HG02642 (cell line): ENCODE data around the gene SSX2IP.
"Not testable (repeated sequence)": the region's sequence is repeated elsewhere in the genome, so short reads cannot be mapped to it uniquely, and the experiment has no call there.

Experiments
- ATAC-seq: cut with Tn5 transposase; IDR thresholded peaks from one replicate; pipeline ENCODE4 v1.9.1; 2021; ENCODE audit warnings: mild to moderate bottlenecking; ENCODE audit not compliant: unreplicated experiment, poor library complexity

Gene SSX2IP

DNA sequence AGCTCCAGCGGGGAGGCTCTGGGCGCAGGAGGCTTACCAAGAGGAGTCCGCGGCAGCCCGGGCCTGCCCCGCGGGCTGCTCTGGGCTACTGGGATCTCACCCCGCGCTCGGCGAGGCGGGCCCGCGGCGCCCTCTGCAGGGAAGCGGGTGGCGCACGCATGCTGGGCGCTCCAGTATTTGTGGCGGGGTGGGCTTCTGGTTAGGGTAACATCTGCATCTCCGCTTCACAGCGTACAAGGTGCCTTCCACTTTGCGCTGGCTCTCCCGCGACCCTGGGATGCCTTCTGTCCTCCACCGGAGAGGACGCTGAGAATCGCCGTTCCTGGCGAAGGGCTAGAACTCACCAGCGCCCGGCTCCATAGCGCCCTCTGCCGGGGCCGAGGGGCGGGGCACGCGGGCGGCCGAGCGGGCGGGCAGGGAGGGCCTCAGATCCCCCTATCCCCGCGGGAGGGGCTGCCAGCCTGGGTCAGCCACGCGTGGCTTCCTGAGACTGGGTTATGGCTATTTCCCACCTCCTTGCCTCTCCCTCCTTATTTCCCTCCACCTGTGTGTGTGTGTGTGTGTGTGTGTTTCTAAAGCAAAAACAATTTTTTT is 69.4 kb downstream of the SSX2IP start:
- ATAC-seq = peak; percentile 97

DNA sequence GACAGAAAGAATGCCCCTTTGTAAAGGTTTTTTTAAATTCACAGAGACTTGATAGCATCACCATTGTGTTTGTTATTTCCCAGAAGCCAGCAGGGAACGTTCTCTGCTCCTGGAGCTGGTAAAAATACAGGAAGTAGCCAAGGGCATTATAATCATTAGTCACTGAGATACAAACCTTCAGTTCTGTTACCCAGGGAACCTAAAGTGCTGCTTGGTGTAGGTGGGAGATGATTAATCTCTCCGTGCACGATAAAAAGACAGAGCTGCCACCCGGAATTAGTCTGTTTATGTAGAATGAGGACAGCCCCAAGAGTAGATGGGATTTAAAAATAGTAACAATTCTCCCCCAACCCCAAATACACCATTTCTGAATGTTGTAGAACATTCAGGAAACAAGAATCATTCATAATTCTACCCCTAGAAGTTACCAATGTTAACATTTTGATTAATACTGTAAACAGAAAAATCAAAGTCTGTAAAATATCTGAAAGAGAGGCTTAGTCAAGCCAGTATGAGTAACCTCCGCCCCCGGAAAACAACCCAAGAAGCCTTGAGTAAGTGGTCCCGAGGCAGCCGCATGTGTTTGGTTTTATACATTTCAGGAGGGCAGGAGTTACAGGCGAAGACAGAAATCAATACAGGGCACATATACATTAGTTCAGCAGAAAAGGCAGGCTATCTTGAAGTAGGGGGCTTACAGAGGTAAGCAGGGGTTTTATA is 70.7 kb downstream of the SSX2IP start:
- ATAC-seq = no peak

DNA sequence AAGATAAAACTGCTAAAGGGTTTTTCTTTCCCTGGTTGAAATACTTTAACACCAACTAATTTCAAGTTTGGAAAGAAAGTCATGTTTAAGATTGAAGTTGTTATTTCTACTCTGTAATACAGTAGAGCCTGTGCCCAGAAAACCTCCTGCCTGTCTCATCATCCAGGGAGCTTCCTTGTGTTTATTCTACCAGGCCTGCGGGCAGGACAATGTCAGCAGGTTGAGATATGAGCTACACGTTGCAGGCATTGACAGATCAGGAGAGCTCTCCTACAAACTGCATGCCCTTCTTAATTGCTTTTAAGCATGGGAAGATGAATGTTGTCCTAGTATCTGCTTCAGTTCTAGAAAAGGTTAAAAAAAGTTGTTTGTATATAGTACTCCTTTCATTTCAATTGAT is 72.9 kb downstream of the SSX2IP start:
- no peak for ATAC-seq

DNA sequence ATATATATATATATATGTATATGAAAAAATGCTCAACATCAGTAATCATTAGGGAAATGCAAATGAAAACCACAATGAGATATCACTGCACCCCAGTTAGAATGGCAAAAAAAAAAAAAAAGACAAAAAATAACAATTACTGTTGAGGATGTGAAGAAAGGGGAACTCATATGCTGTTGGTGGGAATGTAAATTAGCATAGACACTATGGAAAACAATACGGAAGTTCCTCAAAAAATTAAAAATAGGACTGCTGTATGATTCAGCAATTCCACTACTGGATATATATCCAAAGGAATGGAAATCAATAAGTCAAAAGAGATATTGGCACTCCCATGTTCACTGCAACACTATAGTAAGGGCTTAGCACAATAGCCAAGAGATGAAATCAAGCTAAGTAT is 74.5 kb downstream of the SSX2IP start:
- ATAC-seq = no peak

DNA sequence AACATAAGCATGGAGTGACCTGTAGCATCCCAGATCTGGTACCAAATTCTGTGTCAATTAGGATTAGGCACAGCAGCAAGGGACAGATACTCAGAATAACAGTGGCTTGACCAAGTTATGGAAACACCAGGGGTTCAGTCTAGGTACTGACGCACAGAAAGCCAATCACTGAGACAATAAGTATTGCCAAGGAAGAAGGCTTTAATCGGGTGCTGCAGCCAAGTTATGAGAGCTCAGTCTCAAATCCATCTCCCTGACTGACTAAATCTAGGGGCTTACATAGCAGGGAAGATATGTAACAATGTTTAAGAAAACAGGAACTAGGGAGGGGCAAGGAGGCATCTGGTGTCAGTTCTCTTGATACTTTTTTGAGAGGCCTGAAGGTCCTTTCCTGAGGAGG is 76.4 kb downstream of the SSX2IP start:
- ATAC-seq = no peak

DNA sequence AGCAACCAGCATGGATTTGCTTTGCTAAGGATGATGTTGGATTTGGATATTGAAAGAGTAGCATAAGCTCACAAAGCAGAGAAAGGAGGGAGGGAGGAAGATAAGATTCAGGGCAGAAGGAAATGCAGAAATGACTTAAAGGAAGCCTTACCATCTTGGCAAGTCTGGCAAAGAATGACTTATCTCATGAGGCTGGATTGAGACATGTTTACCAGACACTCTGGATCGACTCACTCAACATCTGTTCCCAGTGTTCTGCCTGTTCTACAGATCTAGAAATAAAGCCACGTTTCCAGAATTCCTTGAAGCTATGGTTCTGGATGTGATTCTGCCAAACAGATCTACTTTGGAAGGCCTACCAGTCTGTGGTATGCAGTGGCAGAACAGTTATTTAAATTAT is 77.2 kb downstream of the SSX2IP start:
- ATAC-seq = no peak

DNA sequence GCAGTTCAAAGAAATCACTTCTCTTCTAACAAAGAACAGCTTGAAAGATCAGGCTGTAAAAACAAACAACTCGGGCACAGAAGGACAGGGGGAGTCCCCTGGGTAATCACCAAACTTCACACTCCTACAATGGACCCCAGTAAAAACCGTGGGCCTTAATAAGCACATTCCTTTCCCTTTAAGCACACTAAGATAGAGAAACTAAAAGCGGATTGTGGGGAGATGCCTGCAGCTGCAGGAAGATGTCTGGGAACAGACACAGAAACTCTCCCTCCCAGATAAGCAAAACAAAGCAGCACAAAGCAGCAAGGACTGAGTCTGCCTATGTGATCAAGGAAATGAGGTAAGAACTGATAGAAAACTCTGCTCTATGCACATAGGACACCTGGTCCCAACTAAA is 78.5 kb downstream of the SSX2IP start:
- peak; percentile 52 for ATAC-seq

DNA sequence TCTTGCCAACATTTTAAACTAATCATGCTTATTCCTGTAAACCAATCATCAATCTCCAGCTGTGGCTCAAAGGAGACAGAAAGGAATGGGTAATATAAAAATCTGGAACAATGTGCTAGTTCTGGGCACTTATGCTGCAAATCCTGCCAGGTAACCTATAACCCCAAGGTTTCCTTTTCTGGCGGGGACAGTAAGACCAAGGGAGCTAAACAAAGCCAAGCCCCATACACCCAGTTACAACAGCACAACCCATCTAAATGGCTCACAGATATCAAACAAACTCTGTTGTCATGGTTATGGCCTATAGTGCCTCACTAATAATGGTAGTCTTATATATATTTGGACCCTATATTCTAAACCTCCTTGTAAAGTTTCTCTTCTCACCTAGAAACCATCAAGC is 79.2 kb downstream of the SSX2IP start:
- ATAC-seq = no peak

DNA sequence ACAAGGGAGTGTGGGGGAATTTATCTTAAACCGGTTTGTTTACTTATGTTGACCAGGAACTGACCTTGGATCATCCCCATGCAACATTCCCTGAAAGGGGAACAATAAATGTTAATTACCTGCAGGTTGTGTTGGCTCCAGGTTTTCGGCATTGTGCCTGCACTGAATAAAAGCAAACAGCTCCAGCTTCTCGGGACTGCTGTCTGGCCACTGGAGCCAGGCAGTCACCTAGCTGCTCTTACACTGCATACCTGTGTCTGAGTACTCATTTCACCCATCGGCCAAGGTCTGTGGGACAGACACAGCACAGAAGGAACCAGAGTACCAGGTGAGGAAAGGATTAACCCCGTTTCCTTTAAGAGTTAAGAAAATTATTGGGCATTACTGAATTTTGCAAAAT is 83.3 kb downstream of the SSX2IP start:
- ATAC-seq = no peak

DNA sequence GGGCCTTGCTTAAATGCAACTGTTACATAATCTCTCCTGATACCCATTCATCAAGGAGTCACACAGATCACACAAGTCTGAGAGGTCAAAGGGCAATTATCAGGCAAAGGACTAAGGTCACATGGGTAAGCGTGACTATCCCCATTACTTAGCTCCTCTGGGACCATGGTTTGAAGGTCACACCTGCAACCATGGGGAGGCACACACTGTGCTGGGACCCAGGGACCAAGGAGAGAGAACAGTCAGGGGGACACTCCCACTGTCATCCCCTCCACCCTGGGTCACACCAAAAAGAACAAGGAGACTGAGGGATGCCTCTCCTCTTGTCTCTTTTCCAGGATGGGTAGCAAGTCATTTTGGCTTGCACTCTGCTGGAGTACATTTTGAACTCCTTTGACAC is 85.1 kb downstream of the SSX2IP start:
- ATAC-seq = no peak

DNA sequence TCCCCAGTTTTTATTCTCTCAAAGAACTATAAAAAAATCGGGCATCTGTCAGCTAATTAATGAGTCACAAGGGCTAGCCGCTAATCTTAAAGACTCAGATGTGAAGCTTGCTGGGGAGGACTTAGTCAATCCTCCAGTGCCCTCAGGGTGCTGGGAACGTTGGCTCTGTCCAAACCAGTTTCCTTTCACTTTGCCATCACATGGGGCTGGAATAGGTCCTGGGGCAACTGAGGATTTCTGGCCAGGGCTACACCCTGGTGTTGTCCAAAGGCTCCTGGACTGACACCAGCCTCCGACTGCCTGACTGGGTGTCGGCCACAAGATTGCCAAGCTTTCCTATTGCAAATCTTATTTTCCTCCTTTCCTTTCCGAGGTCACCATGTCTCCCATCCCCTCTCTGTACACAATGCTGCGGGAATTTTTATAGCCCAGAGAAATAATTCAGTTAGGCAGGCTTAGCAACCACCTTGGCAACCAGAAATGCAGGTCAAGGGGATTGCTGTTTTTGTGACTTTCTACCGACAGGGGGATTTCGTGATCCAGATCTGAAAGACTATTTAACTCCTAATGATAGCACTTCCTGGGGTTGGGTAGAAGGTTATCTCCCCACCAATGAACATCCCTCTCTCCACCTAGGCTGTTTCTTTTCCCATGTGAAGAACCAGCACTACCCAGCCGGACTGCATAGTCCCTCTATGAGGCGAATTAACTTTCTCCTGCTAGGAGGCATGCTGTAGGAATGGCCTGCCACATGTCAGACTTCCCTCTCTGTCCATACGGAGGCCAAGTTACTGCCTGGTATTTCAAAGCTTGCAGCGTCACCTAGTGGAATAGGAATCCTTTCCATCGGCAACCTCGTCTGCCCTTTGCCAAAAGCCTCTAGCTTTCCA is 86.1 kb downstream of the SSX2IP start:
- no peak for ATAC-seq

DNA sequence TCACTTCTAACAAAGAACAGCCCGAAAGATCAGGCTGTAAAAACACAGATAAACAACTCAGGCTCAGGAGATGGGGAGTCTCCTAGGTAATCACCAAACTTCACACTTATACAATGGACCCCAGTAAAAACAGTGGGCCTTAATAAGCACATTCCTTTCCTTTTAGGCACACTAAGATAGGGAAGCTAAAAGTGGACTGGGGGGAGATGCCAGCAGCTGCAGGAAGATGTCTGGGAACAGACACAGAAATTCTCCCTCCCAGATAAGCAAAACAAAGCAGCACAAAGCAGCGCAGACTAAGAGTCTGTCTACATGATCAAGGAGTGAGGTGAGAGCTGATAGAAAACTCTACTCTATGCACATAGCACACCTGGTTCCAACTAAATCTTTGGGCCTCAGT is 87.0 kb downstream of the SSX2IP start:
- ATAC-seq = no peak

DNA sequence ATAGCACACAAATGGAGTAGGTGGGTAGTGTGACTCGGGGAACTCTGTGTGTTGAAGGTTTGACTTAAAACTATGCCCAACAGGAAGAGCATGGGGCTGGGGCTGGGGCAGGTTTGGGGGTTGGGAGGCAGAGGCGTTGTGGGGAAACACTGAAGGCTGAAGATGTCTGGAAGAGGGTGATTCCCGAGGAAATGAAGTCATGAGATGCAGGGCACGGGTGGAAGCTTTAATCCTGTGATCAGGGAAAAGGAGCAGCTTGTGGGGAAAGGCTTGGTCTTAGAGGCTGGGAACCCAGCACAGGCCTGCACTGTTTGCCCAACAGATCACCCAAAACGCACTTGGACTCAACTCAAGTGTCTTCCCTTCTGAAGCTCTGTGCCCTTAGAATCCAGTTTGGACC is 89.5 kb downstream of the SSX2IP start:
- ATAC-seq = no peak

DNA sequence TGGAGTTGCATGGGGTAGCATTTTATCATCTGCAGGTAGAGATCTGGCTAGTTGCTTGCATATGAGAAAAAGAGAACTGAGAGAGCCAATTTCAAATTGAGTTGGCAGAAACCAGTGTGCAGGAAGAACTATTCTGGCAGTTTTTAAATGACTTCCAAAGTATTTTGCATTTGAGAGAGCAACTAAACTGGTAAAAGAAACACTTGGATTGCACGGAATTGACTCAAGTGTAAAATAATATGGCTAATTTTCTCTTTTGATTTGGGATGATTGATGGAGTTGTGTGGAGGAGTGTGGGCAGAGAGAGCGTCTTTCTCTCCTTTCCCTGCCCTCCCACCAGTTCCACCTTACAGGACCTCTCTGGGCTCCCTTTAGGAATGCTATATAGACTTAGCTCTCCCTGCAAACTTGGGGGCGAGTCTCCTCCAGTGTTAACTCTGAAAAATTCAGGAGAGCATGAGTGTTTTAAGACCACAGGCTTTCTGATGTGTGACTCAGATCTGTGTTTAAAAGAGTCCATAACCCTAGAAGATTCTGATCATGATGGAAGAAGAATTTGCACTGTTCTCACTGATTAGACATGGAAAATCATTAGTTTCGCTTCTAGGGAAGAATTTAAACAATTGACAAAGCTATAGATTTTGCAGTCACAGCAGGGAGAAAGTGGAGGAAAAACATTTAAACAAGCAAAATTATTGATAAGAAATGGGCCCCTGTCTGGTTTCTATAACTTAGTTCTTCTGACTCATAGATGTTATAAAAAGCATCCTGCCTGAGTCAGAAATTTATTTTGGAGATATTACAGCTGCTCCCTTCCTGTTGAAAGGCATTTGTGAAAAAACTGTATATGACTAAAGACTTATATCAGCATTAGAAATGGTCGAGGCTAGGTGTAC is 91.2 kb downstream of the SSX2IP start:
- peak; percentile 80 for ATAC-seq

DNA sequence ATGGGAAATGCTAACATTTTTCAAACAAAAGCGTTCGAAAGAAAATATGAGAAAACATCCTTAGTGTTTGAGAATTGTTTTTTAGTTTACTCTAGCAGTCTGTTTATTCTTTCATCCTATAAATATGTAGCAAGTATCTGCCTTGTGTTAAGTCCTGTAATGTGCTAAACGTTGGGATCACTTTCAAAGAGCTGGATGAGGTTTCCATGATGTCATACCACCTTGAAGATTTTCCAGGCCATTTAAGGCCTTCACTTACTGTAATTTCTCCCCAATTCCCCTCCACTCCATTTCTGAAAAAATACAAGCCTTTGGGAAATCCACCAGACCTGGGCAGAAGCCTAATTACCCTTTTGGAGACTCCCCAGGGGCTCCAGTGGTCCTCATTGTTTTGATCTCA is 91.8 kb downstream of the SSX2IP start:
- ATAC-seq = no peak

DNA sequence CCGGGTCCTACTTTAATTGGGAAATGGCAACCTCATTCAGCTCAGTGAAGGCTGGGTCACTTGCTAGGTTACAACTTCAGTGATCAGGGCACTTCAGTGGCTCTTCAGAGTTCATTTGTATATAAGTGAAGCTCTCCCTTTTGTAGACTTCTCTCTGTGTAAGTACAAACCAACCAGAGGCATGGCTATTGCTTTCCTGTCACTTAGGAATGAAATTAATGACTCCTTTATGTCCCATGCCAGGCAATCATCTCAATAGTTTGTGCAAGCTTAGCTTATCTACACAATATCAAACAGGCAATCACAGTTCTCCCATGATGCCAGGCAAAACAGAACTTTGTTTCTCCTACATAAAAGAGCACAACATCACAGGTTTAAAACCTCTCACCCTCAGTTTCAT is 93.2 kb downstream of the SSX2IP start:
- no peak for ATAC-seq

DNA sequence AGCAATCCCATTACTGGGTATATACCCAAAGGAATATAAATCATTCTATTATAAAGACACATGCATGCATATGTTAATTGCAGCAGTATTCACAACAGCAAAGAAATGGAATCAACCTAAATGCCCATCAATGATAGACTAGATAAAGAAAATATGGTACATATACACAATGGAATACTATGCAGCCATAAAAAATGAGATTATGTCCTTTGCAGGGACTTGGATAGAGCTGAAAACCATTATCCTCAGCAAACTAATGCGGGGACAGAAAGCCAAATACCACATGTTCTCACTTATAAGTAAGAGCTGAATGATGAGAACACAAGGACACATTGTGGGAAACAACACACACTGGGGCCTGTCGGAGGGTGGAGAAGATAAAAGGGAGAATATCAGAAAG is 95.3 kb downstream of the SSX2IP start:
- ATAC-seq = not testable (repeated sequence)
